NCI-H524 treated with DMSO at 0.1 percent for 48 hours (cell line): ENCODE measurements around the gene MRPS7.
"Not testable (repeated sequence)": the region's sequence is repeated elsewhere in the genome, so short reads cannot be mapped to it uniquely, and the experiment has no call there.

Experiments used
- DNase-seq: peaks from one replicate; lab custom pipeline; 2025; lab: John Stamatoyannopoulos, UW

Gene MRPS7

DNA sequence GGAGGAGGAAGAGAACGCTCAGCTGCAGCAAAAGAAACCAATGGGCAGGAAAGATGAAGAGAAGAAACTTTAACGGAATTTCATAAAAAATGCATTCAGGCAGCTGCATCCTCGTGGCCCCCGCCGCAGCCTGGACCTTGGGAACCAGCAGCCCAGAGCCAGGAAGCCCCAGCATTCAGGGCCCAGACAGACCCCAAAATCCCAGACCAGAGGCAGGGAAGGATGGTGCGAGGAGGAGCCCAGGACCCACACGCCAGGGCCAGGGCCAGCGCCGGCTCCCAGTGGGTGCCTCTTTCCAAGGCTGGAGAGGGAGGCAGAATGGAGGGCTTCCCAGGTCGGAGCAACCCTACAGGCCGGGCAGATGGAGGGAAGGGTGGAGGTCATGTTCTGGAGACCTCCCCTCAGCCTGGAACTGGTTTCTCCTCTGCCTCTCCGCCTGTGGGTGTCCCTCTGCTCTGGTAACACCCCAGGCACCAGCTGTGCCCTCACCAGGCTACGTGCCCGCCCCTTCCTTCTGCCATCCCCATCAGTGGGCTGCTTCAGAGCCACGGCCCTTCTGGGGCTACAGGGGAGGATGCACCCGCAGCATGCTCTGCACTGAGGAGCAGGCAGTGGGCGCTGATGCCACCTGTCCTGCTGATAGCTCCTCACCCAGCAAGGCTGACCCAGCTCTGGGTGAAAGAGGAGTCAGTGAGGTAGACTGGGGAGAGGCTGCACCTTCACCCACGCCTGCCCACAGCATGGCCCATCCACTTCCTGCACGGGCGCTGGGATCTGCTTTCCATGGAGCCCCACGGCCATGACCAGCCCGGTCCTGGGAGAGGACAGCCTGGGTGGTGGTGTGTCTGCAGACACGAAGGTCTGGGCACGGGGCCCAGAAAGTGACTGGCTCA, 10.5 kb downstream of the MRPS7 start:
- DNase-seq = peak; percentile 57

DNA sequence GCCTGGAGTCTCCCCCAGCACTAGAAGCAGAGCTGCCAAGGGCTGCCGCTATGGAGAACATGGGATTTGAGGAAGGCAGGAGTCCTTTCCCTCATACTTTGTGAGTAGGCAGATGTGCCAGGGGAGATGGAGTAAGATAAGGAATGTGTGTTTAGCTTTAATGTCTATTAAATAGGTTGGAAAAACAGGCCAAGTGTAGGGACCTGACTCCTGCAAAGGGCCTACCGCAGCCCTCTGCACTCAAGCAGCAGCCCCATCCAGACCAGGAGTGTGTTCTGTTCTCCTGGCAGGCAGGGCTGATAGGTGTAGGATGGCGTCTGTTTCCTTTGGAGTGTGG, 11.1 kb downstream of the MRPS7 start:
- DNase-seq = no peak

DNA sequence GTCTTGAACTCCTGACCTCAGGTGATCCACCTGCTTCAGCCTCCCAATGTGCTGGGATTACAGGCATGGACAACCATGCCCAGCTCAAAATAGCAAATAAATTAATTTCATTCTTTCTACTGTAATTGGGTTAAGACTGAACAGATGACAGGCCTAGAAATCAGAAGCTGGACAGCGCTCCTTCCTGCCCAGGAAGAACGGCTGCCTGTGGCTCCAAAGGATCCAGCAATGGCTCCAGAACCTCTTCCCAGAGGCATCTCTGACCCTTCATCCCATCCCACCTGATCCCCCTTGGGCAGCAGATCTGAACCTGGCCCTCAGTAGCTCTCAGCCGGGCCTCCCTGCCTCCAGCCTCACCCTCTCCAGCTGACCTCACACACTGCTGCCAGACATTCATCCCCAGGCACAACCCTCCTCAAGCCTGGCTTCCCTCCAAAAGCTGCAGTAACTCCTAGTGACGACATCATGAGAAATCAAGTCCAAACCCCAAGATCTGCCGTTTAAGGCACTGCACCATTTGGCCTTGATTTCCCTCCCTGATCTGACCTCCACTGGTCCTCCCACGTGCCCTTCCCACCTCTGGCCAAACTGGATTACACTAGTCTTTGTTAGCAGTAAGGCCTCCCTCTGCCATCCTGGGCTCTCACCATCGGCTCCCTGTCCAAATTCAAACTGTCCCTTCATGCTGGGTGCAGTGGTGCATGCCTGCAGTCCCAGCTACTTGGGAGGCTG, 12.5 kb downstream of the MRPS7 start:
- DNase-seq = no peak

DNA sequence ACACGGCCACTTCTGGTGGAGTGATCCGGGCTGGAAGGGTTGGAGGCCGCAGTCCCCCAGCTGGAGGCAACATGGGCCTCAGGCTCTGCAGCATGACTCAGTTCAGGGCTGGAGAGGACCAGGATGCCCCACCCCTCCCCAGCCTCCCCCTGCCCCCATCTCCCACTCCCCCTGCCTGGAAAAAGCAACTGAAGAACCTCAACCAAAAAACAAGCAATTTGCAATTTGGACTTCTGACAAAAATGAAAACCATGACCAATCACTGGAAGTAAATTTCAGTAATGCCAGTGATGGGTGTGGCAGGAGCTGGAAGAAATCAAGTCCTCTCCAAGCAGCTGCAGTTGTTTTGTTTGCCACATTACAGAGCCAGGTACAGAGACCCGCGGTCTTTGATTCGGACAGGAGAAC, 16.0 kb downstream of the MRPS7 start:
- no peak for DNase-seq

DNA sequence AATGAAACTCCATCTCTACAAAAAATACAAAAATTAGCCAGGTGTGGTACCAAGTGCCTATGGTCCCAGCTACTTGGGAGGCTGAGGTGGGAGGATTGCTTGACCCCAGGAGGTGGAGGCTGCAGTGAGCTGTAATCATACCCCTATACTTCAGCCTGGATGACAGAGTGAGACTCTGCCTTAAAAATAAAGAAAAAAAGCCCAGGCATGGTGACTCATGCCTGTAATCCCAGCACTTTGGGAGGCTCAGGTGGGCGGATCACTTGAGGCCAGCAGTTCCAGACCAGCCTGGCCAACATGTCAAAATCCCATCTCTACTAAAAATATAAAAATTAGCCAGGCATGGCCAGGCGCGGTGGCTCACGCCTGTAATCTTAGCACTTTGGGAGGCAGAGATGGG, 18.5 kb downstream of the MRPS7 start:
- not testable (repeated sequence) for DNase-seq

DNA sequence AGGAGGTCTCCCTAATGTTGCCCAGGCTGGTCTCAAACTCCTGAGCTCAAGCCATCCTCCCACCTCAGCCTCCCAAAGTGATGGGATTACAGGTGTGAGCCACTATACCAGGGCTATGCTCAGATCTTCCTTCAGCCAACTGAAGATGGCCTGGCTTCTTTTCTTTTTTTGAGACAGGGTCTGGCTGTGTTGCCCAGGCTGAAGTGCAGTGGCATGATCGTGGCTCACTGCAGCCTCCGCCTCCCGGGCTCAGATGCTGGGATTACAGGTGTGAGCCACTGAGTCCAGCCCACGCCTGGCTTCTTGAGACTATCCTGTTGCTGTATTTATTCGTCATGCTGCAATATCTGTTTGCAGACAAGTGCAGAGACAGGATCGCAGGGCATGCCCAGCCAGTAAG, 23.4 kb downstream of the MRPS7 start:
- no peak for DNase-seq

DNA sequence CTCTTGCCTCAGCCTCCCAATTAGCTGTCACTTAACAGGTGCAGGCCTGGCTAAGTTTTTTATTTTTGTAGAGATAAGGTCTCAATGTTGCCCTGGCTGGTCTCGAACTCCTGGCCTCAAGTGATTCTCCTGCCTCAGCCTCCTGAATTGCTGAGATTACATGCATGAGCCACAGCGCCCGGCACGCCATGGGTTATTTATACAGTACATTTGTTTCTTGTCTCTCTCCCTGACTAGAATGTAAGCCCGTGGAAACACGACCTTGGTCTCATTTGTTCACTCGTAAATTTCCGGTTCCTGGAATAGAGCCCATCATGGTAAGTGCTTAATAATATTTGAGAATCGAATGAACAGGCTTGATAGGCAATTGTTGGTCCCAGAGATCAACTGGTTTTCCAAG, 25.5 kb downstream of the MRPS7 start:
- no peak for DNase-seq

DNA sequence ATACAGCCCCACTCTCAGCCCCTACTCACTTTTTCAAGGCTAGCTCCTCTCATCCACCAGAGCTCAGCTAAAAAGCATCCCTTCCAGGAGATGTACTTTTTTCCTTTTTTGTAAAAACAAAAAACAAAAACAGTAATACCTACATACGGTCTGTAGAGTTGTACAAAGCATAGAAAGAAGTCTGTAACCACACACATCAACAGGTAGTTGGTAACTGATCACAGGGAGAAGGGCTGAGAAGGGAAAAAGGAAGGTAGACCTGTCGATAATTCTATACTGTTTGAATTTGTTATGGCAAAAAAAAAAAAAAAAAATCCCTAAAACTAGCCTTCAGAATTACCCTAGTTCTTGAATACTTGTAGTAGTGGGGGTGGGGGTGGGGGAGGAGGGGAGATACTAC, 26.7 kb downstream of the MRPS7 start:
- no peak for DNase-seq

DNA sequence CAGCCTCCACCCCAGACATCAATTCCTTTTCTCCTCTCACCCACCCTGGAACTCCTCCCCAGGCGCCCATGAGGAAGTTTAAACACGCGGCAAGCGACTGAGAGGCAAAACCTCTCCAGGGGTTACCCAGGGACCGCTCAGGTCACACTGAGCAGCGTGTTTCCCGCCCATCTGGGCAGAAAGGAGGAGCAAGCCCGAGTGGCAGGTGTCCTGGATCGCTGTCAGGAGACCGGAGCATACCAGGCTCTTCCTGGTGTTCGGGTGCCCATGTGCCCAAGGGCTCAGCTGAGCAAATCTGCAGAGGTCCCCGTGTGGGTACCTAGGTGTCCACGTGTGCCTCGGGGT, 27.1 kb downstream of the MRPS7 start:
- peak; percentile 61 for DNase-seq

DNA sequence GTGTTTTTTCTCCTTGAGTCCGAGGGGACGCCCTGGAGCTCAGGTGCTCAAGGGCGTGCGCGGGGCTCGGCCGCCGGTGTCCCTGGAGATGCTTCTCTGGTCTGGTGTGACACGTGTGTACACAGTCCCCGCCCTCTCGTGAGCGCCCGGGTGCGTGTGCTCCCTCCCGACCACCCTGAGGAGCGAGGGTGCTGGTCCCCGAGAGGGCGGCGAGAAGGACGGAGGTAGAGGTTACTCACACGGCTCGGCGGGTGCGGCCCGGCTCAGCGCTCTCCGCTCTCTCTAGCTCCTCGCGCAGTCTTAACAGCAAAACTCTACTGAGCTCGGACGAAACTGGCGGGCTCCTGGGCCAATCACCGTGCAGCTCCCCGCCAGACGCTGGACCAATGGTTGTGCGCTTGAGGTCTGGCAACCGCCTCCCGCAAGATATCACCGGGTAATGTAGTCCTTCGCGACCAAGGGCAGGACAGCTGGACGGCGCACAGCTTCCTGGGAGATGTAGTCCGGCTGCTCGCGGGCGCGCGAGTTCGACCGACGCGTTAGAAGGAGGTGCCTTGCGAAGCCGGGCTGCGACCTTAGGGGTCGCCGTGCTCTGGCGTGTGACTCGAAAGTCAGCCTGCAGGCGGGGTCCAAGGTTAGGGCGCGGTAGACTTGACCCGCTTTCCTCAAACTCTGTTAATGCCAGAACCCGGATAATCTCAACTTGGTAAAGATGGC, 27.6 kb downstream of the MRPS7 start, which contains the start of gene SLC25A19:
Gene SLC25A19 (minus strand): TSS at position 319 of the 717 bp plus-strand sequence. CDS start 2,669 bp downstream, outside the sequence.
- DNase-seq = peak; percentile 100

DNA sequence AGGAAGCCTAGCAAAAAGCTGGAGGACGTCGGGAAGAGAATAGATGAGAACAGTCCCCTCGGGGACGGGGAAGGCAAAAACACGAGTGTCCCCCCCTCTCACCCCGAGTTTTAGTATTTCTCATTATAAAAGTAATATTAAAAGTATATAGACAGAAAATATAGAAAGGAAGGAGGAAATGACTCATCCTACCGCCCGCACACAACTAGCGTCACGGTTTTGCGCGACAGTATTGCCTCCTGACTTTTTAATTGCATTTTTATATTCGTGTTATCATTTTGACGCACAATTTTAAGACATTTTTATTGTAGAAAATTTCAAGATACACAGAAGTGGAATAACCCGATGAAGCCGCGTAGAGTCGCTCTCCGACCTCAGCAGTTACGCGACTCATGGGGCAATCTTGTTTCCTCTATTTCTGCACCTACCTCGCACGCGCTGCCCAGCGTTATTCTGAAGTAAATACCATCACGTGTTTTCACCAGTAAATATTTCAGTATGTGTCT, 28.2 kb downstream of the MRPS7 start:
- DNase-seq = peak; percentile 38

DNA sequence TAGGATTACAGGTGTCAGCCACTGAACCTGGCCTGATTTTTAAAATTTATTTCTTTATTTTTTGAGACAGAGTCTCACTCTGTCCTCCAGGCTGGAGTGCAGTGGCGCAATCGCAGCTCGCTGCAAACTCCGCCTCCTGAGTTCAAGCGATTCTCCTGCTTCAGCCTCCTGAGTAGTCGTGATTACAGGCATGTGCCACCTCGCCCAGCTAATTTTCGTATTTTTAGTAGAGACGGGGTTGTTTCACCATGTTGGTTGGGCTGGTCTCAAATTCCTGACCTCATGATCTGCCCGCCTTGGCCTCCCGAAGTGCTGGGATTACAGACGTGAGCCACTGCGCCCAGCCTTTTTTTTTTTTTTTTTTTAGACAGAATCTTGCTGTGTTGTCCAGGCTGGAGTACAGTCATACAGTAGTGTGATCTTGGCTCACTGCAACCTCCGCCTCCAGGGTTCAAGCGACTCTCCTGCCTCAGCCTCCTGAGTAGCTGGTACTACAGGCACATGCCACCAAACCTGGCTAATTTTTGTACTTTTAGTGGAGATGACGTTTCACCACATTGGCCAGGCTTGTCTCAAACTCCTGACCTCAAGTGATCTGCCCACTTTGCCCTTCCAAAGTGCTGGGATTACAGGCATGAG, 31.2 kb downstream of the MRPS7 start:
- DNase-seq = not testable (repeated sequence)

DNA sequence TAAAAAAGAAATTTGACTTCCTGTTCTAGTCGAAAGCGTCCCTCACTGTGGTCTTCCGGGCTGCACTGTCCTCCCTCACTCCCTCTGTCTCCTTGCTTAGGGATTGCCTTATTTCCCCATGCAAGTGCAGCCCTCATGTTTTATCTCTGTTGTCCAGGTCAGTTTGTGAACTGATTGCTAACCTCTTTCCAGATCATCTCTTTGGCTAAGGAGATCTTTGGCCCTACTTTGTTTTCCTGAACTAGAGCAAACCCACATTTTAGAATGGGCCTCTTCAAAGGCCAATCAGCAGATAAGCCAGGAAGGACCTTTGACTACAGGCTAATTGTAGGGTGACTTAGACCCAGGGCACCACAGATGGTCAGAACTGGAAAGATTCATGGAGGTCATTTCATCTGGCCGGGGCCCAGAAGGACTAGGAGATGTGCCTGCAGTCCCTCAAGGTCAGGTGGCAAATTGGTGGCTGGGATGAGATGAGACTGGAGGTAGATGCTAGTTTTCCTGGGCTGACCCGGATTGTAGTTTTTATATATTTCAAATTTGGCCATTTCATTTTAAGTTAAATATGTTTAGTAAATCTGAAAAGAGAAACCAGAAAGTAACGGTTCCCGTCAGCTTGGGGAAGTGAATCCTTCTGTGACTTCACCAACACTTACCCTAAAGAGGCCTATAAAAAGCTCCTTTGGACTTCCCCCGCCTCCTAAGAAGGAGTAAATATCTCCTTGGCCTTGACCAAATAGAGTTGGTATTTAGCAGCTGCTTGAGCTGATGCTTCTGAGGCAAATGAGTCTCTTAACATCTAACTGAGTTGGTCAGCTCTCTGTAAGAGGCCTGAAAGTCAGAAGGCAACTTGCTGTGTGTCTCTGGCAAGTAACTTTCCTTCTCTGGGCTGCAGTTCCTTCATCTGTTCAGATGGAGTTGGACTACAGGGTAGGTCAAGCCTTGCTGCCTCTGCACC, 33.8 kb downstream of the MRPS7 start:
- no peak for DNase-seq

DNA sequence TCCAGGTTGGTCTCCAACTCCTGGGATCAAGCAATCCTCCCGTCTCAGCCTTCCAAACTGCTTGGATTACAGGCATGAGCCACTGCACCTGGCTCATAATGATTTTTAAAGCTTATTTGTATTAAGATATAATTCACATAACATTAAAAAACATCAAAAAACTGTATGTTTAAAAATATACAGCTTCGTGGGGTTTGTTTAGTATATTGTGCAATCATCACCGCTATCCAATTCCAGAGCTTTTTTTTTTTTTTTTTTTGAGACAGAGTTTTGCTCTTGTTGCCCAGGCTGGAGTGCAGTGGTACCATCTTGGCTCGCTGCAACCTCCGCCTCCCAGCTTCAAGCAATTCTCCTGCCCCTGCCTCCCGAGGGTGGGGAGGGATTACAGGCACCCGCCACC, 38.6 kb downstream of the MRPS7 start:
- DNase-seq = no peak

DNA sequence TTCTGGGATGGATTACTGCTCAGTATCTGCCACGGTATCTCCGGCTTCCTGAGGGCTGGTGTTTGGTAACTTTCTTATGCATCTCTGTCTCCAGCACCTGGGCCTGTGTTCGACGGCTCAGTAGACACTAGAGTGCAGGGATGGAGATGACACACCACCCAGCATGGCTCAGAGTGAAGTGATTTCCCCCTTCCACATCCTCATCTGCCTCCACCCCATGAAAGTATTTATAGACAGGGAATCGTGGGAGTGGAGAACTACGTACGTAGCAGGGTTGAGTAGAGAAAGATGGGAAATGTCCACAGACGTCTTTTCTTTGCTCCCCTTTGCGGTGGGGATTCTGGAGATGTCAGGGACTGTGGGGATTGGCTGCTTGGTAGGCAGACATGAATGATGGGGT, 39.4 kb downstream of the MRPS7 start:
- no peak for DNase-seq

DNA sequence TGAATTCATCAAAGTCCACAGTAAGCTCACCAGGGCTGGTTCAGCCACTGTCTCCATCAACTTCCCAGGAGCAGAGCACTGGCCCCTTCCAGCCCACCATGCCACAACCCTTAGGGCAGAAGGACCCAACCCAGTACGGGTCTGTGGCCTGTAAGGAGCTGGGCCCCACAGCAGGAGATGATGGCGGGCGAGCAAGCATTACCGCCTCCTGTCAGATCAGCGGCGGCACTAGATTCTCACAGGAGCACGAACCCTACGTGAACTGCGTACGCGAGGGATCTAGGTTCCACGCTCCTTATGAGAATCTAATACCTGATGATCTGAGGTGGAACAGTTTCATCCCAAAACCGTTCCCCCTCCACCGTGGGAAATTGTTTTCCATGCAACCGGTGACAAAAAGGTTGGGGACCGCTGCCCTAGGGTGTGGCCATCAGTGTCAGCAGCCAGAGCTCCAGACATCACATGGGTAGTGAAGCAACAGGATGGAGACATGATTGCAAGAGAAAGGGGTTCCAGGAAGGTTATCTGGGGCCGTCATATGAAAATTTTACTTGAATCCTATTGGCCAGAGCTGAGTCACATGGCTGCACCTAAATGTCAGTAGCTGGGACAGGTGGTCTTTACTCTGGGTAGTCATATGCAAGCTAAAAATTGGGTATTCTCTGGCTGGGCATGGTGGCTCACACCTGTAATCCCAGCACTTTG, 40.0 kb downstream of the MRPS7 start:
- DNase-seq = no peak

DNA sequence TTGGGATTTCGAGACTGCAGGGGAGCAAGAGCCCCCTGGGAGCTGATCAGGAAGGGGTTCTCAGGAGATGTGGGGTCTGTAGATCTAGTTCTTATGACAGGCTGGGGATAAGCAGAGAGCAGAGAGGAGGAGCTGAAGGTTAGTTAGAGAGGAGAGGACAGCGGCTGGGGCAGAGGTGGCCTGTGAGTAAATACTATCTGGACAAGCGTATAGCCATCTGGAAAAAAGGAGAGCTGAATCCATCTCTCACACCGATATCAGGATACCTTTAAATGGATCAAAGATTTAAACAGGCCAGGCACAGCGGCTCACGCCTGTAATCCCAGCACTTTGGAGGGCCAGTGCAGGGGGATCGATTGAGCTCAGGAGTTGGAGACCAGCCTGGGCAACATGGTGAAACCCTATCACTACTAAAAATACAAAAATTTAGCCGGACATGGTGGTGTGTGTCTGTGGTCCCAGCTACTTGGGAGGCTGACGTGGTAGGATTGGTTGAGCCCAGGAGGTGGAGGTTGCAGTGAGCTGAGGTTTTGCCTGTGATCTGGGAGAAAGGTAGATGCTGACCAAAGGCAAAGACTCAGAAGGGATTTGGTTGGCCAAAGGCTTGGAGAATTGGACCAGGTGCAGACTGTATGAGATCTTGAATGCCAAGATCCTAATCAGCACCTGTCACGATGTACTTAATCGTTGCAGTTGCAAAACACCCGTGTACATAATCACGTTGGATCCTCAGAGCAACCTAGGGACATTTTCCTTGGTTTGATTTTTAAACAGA, 46.5 kb downstream of the MRPS7 start:
- no peak for DNase-seq

DNA sequence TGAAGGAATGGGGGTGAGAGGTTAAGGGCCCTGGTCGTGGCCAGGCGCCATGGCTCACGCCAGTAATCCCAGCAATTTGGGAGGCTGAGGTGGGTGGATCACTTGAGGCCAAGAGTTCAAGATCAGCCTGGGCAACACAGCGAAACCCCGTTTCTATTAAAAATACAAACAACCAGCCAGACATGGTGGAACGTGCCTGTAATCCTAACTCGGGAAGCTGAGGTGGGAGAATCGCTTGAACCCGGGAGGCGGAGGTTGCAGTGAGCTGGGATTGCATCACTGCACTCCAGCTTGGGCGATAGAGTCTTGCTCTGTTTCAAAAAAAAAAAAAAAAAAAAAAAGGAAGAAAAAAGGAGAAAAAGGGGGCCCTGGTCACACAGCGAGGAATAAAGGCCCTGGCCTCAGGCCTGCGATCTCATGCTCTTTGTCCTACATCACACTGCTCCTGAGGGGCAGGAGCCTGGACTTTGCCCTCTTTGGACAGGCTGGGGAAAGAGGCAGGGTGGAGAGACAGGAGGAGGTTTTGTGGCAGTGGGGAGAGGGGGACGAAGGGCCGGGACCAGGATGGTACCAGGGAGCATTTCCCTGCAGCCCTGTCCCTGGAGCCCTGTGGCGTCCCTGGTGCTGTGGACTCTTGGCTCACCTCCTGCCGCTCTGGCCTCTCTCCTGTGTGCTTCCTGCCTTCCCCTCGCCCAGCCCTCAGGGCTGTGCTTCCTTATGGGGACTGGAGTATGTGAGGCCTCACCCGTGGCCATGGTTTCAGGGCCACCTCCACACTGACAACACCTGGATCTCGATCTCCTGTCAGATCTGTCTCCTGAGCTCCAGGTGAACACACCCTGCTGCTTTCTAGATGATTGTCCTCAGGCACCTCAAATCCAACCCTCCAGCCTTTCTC, 47.3 kb downstream of the MRPS7 start:
- no peak for DNase-seq
